Mesodermal cell (in vitro differentiated cells): ENCODE data around the gene KRTAP5-1.

Experiments
- H3K27ac ChIP-seq: 2 replicates; pipeline ENCODE4 v1.7.0; 2013; ENCODE audit warnings: mild to moderate bottlenecking, low read depth, low read length, moderate library complexity; ENCODE audit not compliant: severe bottlenecking
- H3K36me3 ChIP-seq: 2 replicates; pipeline ENCODE4 v1.7.1; 2013; ENCODE audit warnings: mild to moderate bottlenecking, low read length, moderate library complexity; ENCODE audit not compliant: control insufficient read depth, insufficient read depth
- H3K4me1 ChIP-seq: one replicate; pipeline ENCODE4 v1.7.1; 2013; ENCODE audit warnings: mild to moderate bottlenecking, low read length; ENCODE audit not compliant: insufficient read depth, control insufficient read depth, poor library complexity, severe bottlenecking
- H3K4me3 ChIP-seq: 2 replicates; pipeline ENCODE4 v1.7.0; 2013; ENCODE audit warnings: low read length, control low read depth, mild to moderate bottlenecking; ENCODE audit not compliant: insufficient read depth, poor library complexity, severe bottlenecking; ENCODE audit errors: extremely low read depth
- H3K9me3 ChIP-seq: 2 replicates; pipeline ENCODE4 v1.7.1; 2013; ENCODE audit warnings: mild to moderate bottlenecking, low read length, moderate library complexity; ENCODE audit not compliant: control insufficient read depth
- WGBS, 2 experiments: methylation state at CpG; one replicate each; pipeline ENCODE4 v1.1.5; 2013; ENCODE audit warnings: missing lambda C conversion rate in 2 of 2; ENCODE audit not compliant: insufficient coverage in 2 of 2; 5-methylcytosine and 5-hydroxymethylcytosine counted together

Gene KRTAP5-1

GRCh38 chr11:1559111-1559951 lies 25.8 kb downstream of the KRTAP5-1 start:
- peaks cover 46% of the 10 kb centered on the region for H3K36me3 ChIP-seq
- no peak overlapping the region for H3K4me3 ChIP-seq
- H3K9me3 ChIP-seq, result no peaks in the 10 kb centered on the region
- peaks cover 11% of the 10 kb centered on the region for H3K4me1 ChIP-seq
- 65 to 68% methylated on average over 27 to 29 of the region's 29 CpGs for WGBS, 2 experiments
- no peak overlapping the region for H3K27ac ChIP-seq

GRCh38 chr11:1558775-1559110 lies 26.3 kb downstream of the KRTAP5-1 start:
- Histone ChIP-seq H3K4me3 (no peak overlapping the region), H3K36me3 (peaks cover 45% of the 10 kb centered on the region), H3K4me1 (peaks cover 6% of the 10 kb centered on the region), H3K27ac (no peak overlapping the region), H3K9me3 (no peaks in the 10 kb centered on the region)
- 68 to 85% methylated on average over 9 to 11 of the region's 12 CpGs for WGBS, 2 experiments

GRCh38 chr11:1557904-1558774 lies 26.9 kb downstream of the KRTAP5-1 start:
- Histone ChIP-seq H3K27ac (no peak overlapping the region), H3K4me1 (peaks cover 6% of the 10 kb centered on the region), H3K9me3 (no peaks in the 10 kb centered on the region), H3K36me3 (peaks cover 39% of the 10 kb centered on the region), H3K4me3 (no peak overlapping the region)
- WGBS, 2 experiments, result 71 to 80% methylated on average over 19 to 23 of the region's 29 CpGs

- 88 to 89% methylated on average over 68 to 72 of the region's 74 CpGs for WGBS, 2 experiments
- no peak overlapping the region for H3K4me3 ChIP-seq
- peaks cover 6% of the 10 kb centered on the region for H3K4me1 ChIP-seq
- H3K36me3 ChIP-seq, result peaks cover 31% of the 10 kb centered on the region
- no peaks in the 10 kb centered on the region for H3K9me3 ChIP-seq
- no peak overlapping the region for H3K27ac ChIP-seq
These were observed 27.8 kb downstream of the KRTAP5-1 start for GRCh38 chr11:1557051-1557884.

GRCh38 chr11:1556278-1556902 lies 28.7 kb downstream of the KRTAP5-1 start:
- Histone ChIP-seq H3K4me1 (peaks cover 6% of the 10 kb centered on the region), H3K9me3 (no peaks in the 10 kb centered on the region), H3K4me3 (no peak overlapping the region), H3K36me3 (peaks cover 22% of the 10 kb centered on the region), H3K27ac (no peak overlapping the region)
- 51 to 71% methylated on average over 20 to 48 of the region's 63 CpGs for WGBS, 2 experiments

- no peak overlapping the region for H3K27ac ChIP-seq
- H3K9me3 ChIP-seq, result no peaks in the 10 kb centered on the region
- no peak overlapping the region for H3K4me3 ChIP-seq
- peaks cover 16% of the 10 kb centered on the region for H3K36me3 ChIP-seq
- WGBS, 2 experiments, result 66 to 74% methylated on average over 3 to 6 of the region's 9 CpGs
- H3K4me1 ChIP-seq, result peaks cover 6% of the 10 kb centered on the region
These were observed 29.4 kb downstream of the KRTAP5-1 start for GRCh38 chr11:1555713-1556153.

- Histone ChIP-seq H3K4me3 (no peak overlapping the region), H3K36me3 (peaks cover 14% of the 10 kb centered on the region), H3K27ac (no peak overlapping the region), H3K9me3 (no peaks in the 10 kb centered on the region), H3K4me1 (peaks cover 6% of the 10 kb centered on the region)
- 81 to 89% methylated on average over 8 to 10 of the region's 13 CpGs for WGBS, 2 experiments
These were observed 29.9 kb downstream of the KRTAP5-1 start for GRCh38 chr11:1554981-1555712.

- Histone ChIP-seq H3K9me3 (no peaks in the 10 kb centered on the region), H3K36me3 (peaks cover 11% of the 10 kb centered on the region), H3K4me3 (no peak overlapping the region), H3K27ac (no peak overlapping the region), H3K4me1 (peaks cover 6% of the 10 kb centered on the region)
- WGBS, 2 experiments, result 52 to 56% methylated on average over 13 to 17 of the region's 20 CpGs
These were observed 31.1 kb downstream of the KRTAP5-1 start for GRCh38 chr11:1553808-1554594.
